Measurements from ENCODE around the gene CES1.
"Not testable (repeated sequence)": the region's sequence is repeated elsewhere in the genome, so short reads cannot be mapped to it uniquely, and the experiment has no call there.

DNA sequence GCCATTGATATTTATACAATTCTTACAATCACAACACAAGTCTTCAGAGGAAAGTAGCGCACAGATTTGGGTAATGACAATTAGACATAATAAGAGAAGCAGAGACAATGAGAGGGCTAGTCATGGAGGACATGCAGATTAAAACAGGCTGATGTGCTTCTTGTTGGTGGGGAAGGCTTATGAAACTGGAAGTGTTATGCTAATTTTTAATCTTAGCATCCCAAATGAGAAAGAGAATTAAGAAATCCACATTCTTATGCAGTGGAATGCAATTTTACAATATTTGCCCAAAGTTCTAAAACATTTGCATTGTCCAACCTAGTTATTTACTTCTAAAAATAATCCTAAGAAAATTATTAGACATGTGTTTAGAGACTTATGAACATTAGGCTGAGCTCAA is 24.6 kb downstream of the CES1 start:
- not testable (repeated sequence) for TF ChIP-seq YY1 (IDR thresholded peaks at IDR 0.05; ENCODE audit: low read depth, low read length); ASH2L (IDR thresholded peaks at IDR 0.05; ENCODE audit: low read length); CHD1 (IDR thresholded peaks at IDR 0.05; ENCODE audit: low read depth, low read length); EP300 (IDR thresholded peaks at IDR 0.05; ENCODE audit: borderline replicate concordance in 1 of 2, low read depth in 2 of 2, low read length in 2 of 2); PHF8 (conservative IDR thresholded peaks at IDR 0.05; ENCODE audit: low read depth, low read length)

All from H1 (cell line).